GM08714 (cell line): ENCODE measurements around the gene ATP2A3.

Experiments
- H3K4me3 ChIP-seq: fragments of 200-500 bp; sonication (Bioruptor generic); 2 replicates; pipeline ENCODE4 v1.5.1; 2014; ENCODE audit warnings: mild to moderate bottlenecking, low read length, inconsistent platforms
- ZNF274 ChIP-seq: IDR thresholded peaks from 2 replicates; pipeline ENCODE4 v1.6.1; 2012; ENCODE audit warnings: mild to moderate bottlenecking, low read depth, low read length

Gene ATP2A3

GRCh38 chr17:3926860-3927627, 37.2 kb downstream of the ATP2A3 start:
- TF ChIP-seq ZNF274 = no peak
- no peak overlapping the region for H3K4me3 ChIP-seq

GRCh38 chr17:3925684-3926485, 38.4 kb downstream of the ATP2A3 start:
- no peak overlapping the region for H3K4me3 ChIP-seq
- no peak for TF ChIP-seq ZNF274

GRCh38 chr17:3924512-3925350, 39.5 kb downstream of the ATP2A3 start:
- no peak for TF ChIP-seq ZNF274
- H3K4me3 ChIP-seq = no peak overlapping the region

- TF ChIP-seq ZNF274 = no peak
- H3K4me3 ChIP-seq = no peak overlapping the region
Observed at GRCh38 chr17:3923466-3924190, 40.6 kb downstream of the ATP2A3 start.

- no peak for TF ChIP-seq ZNF274
- no peak overlapping the region for H3K4me3 ChIP-seq
Observed at GRCh38 chr17:3922765-3923164, 41.5 kb downstream of the ATP2A3 start.

- no peak for TF ChIP-seq ZNF274
- no peak overlapping the region for H3K4me3 ChIP-seq
Observed at GRCh38 chr17:3921502-3922319, 42.5 kb downstream of the ATP2A3 start.

- TF ChIP-seq ZNF274 = no peak
- no peak overlapping the region for H3K4me3 ChIP-seq
Observed at GRCh38 chr17:3921006-3921405, 43.2 kb downstream of the ATP2A3 start.

- no peak for TF ChIP-seq ZNF274
- no peak overlapping the region for H3K4me3 ChIP-seq
Observed at GRCh38 chr17:3919123-3919624, 45.1 kb downstream of the ATP2A3 start.

- H3K4me3 ChIP-seq = no peak overlapping the region
- TF ChIP-seq ZNF274 = no peak
Observed at GRCh38 chr17:3918372-3919122, 45.7 kb downstream of the ATP2A3 start.

GRCh38 chr17:3917391-3917931, 46.8 kb downstream of the ATP2A3 start:
- TF ChIP-seq ZNF274 = no peak
- no peak overlapping the region for H3K4me3 ChIP-seq

- no peak for TF ChIP-seq ZNF274
- no peak overlapping the region for H3K4me3 ChIP-seq
Observed at GRCh38 chr17:3916825-3917224, 47.4 kb downstream of the ATP2A3 start.
